Smooth muscle cell (in vitro differentiated cells): ENCODE data around the gene P2RX4. TPM values are rescaled to one million over a fixed set of nuclear protein-coding genes. Genes with fewer than 3 reads are reported as not detected.
"Not testable (repeated sequence)": the region's sequence is repeated elsewhere in the genome, so short reads cannot be mapped to it uniquely, and the experiment has no call there.

ENCODE experiments used
- DNase-seq: peaks from one replicate; lab custom pipeline; 2025; ENCODE audit not compliant: unreplicated experiment; lab: John Stamatoyannopoulos, UW
- H2AFZ ChIP-seq: fragments of 200-600 bp; sonication (generic); 2 replicates; pipeline ENCODE4 v1.6.0; 2016; ENCODE audit warnings: antibody characterized with exemption, low read depth, mild to moderate bottlenecking
- H3F3A ChIP-seq: fragments of 200-600 bp; sonication (generic); 2 replicates; pipeline ENCODE4 v1.6.0; 2017; ENCODE audit warnings: antibody characterized with exemption, low read depth
- H3K27ac ChIP-seq: fragments of 200-600 bp; sonication (generic); 2 replicates; pipeline ENCODE4 v1.5.1; 2016; ENCODE audit warnings: low read depth, mild to moderate bottlenecking
- H3K27me3 ChIP-seq: fragments of 200-600 bp; sonication (generic); 2 replicates; pipeline ENCODE4 v1.6.1; 2016; ENCODE audit warnings: low read depth, mild to moderate bottlenecking
- H3K36me3 ChIP-seq: fragments of 200-600 bp; sonication (generic); 2 replicates; pipeline ENCODE4 v1.5.1; 2016; ENCODE audit warnings: low read depth
- H3K4me1 ChIP-seq: fragments of 200-600 bp; sonication (generic); 2 replicates; pipeline ENCODE4 v1.5.1; 2016; ENCODE audit warnings: low read depth
- H3K4me2 ChIP-seq: fragments of 200-600 bp; sonication (generic); 2 replicates; pipeline ENCODE4 v1.6.0; 2016; ENCODE audit warnings: mild to moderate bottlenecking
- H3K4me3 ChIP-seq: fragments of 200-600 bp; sonication (generic); 2 replicates; pipeline ENCODE4 v1.5.1; 2016; ENCODE audit warnings: mild to moderate bottlenecking
- H3K79me2 ChIP-seq: fragments of 200-600 bp; sonication (generic); 2 replicates; pipeline ENCODE4 v1.6.0; 2016; ENCODE audit warnings: low read depth, mild to moderate bottlenecking
- H3K9ac ChIP-seq: fragments of 200-600 bp; sonication (generic); 2 replicates; pipeline ENCODE4 v1.6.0; 2016; ENCODE audit warnings: low read depth
- H3K9me3 ChIP-seq: fragments of 200-600 bp; sonication (generic); replicated peaks from 2 replicates; pipeline ENCODE4 v1.5.1; 2016; ENCODE audit warnings: low read depth
- H4K20me1 ChIP-seq: fragments of 200-600 bp; sonication (generic); 2 replicates; pipeline ENCODE4 v1.6.0; 2016; ENCODE audit warnings: low read depth
- CTCF ChIP-seq: fragments of 200-600 bp; sonication (generic); IDR thresholded peaks from 2 replicates; pipeline ENCODE4 v1.5.1; 2017; ENCODE audit warnings: borderline replicate concordance, mild to moderate bottlenecking, antibody characterized with exemption; ENCODE audit not compliant: insufficient read depth, poor library complexity, severe bottlenecking
- WGBS: methylation state at CpG from one replicate; pipeline ENCODE4 v1.1.7; 2016; ENCODE audit warnings: low lambda C conversion rate; 5-methylcytosine and 5-hydroxymethylcytosine counted together
- polyA plus RNA-seq: library from polyadenylated mRNA; unstranded; fragments of >200 nt; fragmentation: Nextera tagmentation; extraction: Ambion mirVana; gene quantifications from 2 replicates; pipeline ENCODE4 v1.2.1, GENCODE V29; 2016
- total RNA-seq: library from RNA; depleted of rRNA; stranded (reverse); fragments of >200 nt; gene quantifications from 2 replicates; pipeline ENCODE4 v1.2.3, GENCODE V29; 2014

Gene P2RX4
- total and polyA plus RNA-seq, 2 experiments from 2014 or later: 20.6 to 32.2 TPM

- 89% methylated on average over 10 of the region's 10 CpGs for WGBS
- no peaks in the 10 kb centered on the region for H3F3A ChIP-seq
These were observed 72.3 kb downstream of the P2RX4 start for GRCh38 chr12:121282072-121282742.

GRCh38 chr12:121282910-121283309, 73.0 kb downstream of the P2RX4 start:
- H3K9ac ChIP-seq, H3K9me3 ChIP-seq, H3K4me3 ChIP-seq, H3K27me3 ChIP-seq, H3K4me2 ChIP-seq, H3K79me2 ChIP-seq, H3K4me1 ChIP-seq, DNase-seq, H2AFZ ChIP-seq, H3K27ac ChIP-seq, H3F3A ChIP-seq, H3K36me3 ChIP-seq: not testable (repeated sequence)
- H4K20me1 ChIP-seq: peaks cover 81% of the 10 kb centered on the region
- 94% methylated on average over 11 of the region's 11 CpGs for WGBS

More at GRCh38 chr12:121282072-121282742, 72.3 kb downstream of the P2RX4 start:
- TF ChIP-seq CTCF: no peak
- H3K9me3 ChIP-seq: no peaks in the 10 kb centered on the region
- H3K4me2 ChIP-seq: no peak overlapping the region
- no peaks in the 10 kb centered on the region for H3K27me3 ChIP-seq
- H3K79me2 ChIP-seq: peaks cover 12% of the 10 kb centered on the region
- H3K27ac ChIP-seq: no peak overlapping the region
- H2AFZ ChIP-seq: no peak overlapping the region
- DNase-seq: no peak
- no peaks in the 10 kb centered on the region for H3K4me1 ChIP-seq
- no peak overlapping the region for H3K4me3 ChIP-seq
- H3K36me3 ChIP-seq: no peaks in the 10 kb centered on the region
- peaks cover 80% of the 10 kb centered on the region for H4K20me1 ChIP-seq
- H3K9ac ChIP-seq: no peak overlapping the region

GRCh38 chr12:121283388-121283787, 73.5 kb downstream of the P2RX4 start:
- Histone ChIP-seq H3K27ac (no peak overlapping the region), H3K79me2 (peaks cover 7% of the 10 kb centered on the region), H4K20me1 (peaks cover 80% of the 10 kb centered on the region), H3F3A (no peaks in the 10 kb centered on the region), H3K9ac (no peak overlapping the region), H2AFZ (no peak overlapping the region), H3K9me3 (no peaks in the 10 kb centered on the region), H3K4me3 (no peak overlapping the region), H3K4me2 (no peak overlapping the region), H3K36me3 (no peaks in the 10 kb centered on the region), H3K27me3 (no peaks in the 10 kb centered on the region), H3K4me1 (no peaks in the 10 kb centered on the region)
- DNase-seq: no peak
- no peak for TF ChIP-seq CTCF
- 97% methylated on average over 5 of the region's 5 CpGs for WGBS

Other genes starting within 250 kb of the P2RX4 start
- 0.09 TPM in 1 of 2 replicates, not detected in the other for gene HNF1A, start 231.6 kb upstream of the P2RX4 start, total RNA-seq
- not detected in 2 replicates for gene HNF1A, start 231.6 kb upstream of the P2RX4 start, polyA plus RNA-seq
- gene C12orf43, start 193.6 kb upstream of the P2RX4 start, total RNA-seq: 9.4 and 11.0 TPM in 2 replicates
- gene C12orf43, start 193.6 kb upstream of the P2RX4 start, polyA plus RNA-seq: 14.1 and 14.6 TPM in 2 replicates
- gene OASL, start 170.9 kb upstream of the P2RX4 start, total RNA-seq: 0.27 TPM in 1 of 2 replicates, not detected in the other
- gene OASL, start 170.9 kb upstream of the P2RX4 start, polyA plus RNA-seq: not detected in 2 replicates
- gene P2RX7, start 77.3 kb upstream of the P2RX4 start, total RNA-seq: 0.72 and 1.1 TPM in 2 replicates
- gene P2RX7, start 77.3 kb upstream of the P2RX4 start, polyA plus RNA-seq: 0.64 and 1.6 TPM in 2 replicates
- 13.3 and 16.4 TPM in 2 replicates for gene CAMKK2, start 86.6 kb downstream of the P2RX4 start, total RNA-seq
- gene CAMKK2, start 86.6 kb downstream of the P2RX4 start, polyA plus RNA-seq: 19.9 and 23.4 TPM in 2 replicates
- gene ANAPC5, start 142.3 kb downstream of the P2RX4 start, total RNA-seq: 109 and 119 TPM in 2 replicates
- gene ANAPC5, start 142.3 kb downstream of the P2RX4 start, polyA plus RNA-seq: 114 and 121 TPM in 2 replicates
- 24.0 and 24.2 TPM in 2 replicates for gene RNF34, start 190.0 kb downstream of the P2RX4 start, total RNA-seq
- 19.4 and 24.7 TPM in 2 replicates for gene RNF34, start 190.0 kb downstream of the P2RX4 start, polyA plus RNA-seq